ENCODE results near the gene LRRC3. TPM values are rescaled to one million over a fixed set of nuclear protein-coding genes. Genes with fewer than 3 reads are reported as not detected.
"Not testable (repeated sequence)": the region's sequence is repeated elsewhere in the genome, so short reads cannot be mapped to it uniquely, and the experiment has no call there.

LRRC3 gene
- total RNA-seq, 2 donors from 2014 or later = 1.4 to 2.5 TPM

GRCh38 chr21:44467859-44468195 lies 12.5 kb downstream of the LRRC3 start:
- intact Hi-C loops (cut with DNase I) = no loop called here
- no peak for DNase-seq
- ATAC-seq = no peak

GRCh38 chr21:44471341-44471740 lies 16.0 kb downstream of the LRRC3 start:
- no peak for ATAC-seq
- DNase-seq = no peak
- intact Hi-C loops (cut with DNase I) = no loop called here

- DNase-seq (no peak), ATAC-seq (no peak)
- intact Hi-C loops (cut with DNase I) = no loop called here
Observed at GRCh38 chr21:44471996-44472395, 16.7 kb downstream of the LRRC3 start.

GRCh38 chr21:44473915-44474555 lies 18.7 kb downstream of the LRRC3 start:
- ATAC-seq = no peak
- no peak for DNase-seq
- intact Hi-C loops (cut with DNase I) = no loop called here

- ATAC-seq = no peak
- intact Hi-C loops (cut with DNase I) = no loop called here
- no peak for DNase-seq
Observed at GRCh38 chr21:44475266-44475845, 20.0 kb downstream of the LRRC3 start.

- no peak for DNase-seq
- no peak for ATAC-seq
- intact Hi-C loops (cut with DNase I) = no loop called here
Observed at GRCh38 chr21:44477131-44477530, 21.8 kb downstream of the LRRC3 start.

GRCh38 chr21:44477712-44478111 lies 22.4 kb downstream of the LRRC3 start:
- DNase-seq (no peak), ATAC-seq (no peak)
- intact Hi-C loops (cut with DNase I) = no loop called here

- DNase-seq = no peak
- ATAC-seq = peak in 1 of 2 donors; percentile 41
- intact Hi-C loops (cut with DNase I) = no loop called here
Observed at GRCh38 chr21:44478124-44478800, 23.0 kb downstream of the LRRC3 start.

GRCh38 chr21:44478801-44479167 lies 23.5 kb downstream of the LRRC3 start:
- ATAC-seq (no peak), DNase-seq (no peak)
- intact Hi-C loops (cut with DNase I) = no loop called here

- intact Hi-C loops (cut with DNase I) = loop anchor here in 1 of 2 donors (10.0 kb wide), 1 partner anchor 455 kb away; no protein-coding TSS in a partner anchor
- not testable (repeated sequence) for DNase-seq
Observed at GRCh38 chr21:44479556-44480199, 24.4 kb downstream of the LRRC3 start.

GRCh38 chr21:44480200-44481053 lies 25.1 kb downstream of the LRRC3 start:
- ATAC-seq (peak in 1 of 2 donors; percentile 12), DNase-seq (no peak)
- intact Hi-C loops (cut with DNase I) = loop anchor here in 1 of 2 donors (10.0 kb wide), 1 partner anchor 456 kb away; no protein-coding TSS in a partner anchor

More at GRCh38 chr21:44479556-44480199, 24.4 kb downstream of the LRRC3 start:
- ATAC-seq = not testable (repeated sequence)

GRCh38 chr21:44482581-44483287 lies 27.4 kb downstream of the LRRC3 start:
- ATAC-seq = no peak
- DNase-seq = no peak
- intact Hi-C loops (cut with DNase I) = loop anchor here in 1 of 2 donors (10.0 kb wide), 1 partner anchor 458 kb away; no protein-coding TSS in a partner anchor

- ATAC-seq = no peak
- intact Hi-C loops (cut with DNase I) = loop anchor here in 1 of 2 donors (10.0 kb wide), 1 partner anchor 459 kb away; no protein-coding TSS in a partner anchor
Observed at GRCh38 chr21:44483288-44484237, 28.3 kb downstream of the LRRC3 start.

GRCh38 chr21:44484498-44485253 lies 29.4 kb downstream of the LRRC3 start:
- DNase-seq = no peak
- intact Hi-C loops (cut with DNase I) = loop anchor here in 1 of 2 donors (10.0 kb wide), 1 partner anchor 460 kb away; no protein-coding TSS in a partner anchor
- ATAC-seq = no peak

More at GRCh38 chr21:44483288-44484237, 28.3 kb downstream of the LRRC3 start:
- no peak for DNase-seq

GRCh38 chr21:44485254-44485793 lies 30.0 kb downstream of the LRRC3 start:
- no peak for DNase-seq
- peak; percentile 47 to 85 for ATAC-seq
- intact Hi-C loops (cut with DNase I) = loop anchor here in 1 of 2 donors (10.0 kb wide), 1 partner anchor 461 kb away; no protein-coding TSS in a partner anchor

- no peak for ATAC-seq
Observed at GRCh38 chr21:44485796-44486195, 30.5 kb downstream of the LRRC3 start.

More at GRCh38 chr21:44485796-44486195, 30.5 kb downstream of the LRRC3 start:
- DNase-seq = no peak
- intact Hi-C loops (cut with DNase I) = loop anchor here in 1 of 2 donors (10.0 kb wide), 1 partner anchor 461 kb away; no protein-coding TSS in a partner anchor

Measured in left cardiac atrium (tissue), 4 donors.